Activated naive CD8-positive, alpha-beta T cell treated with anti-CD3 and anti-CD28 coated beads, Interleukin-2, amount 10 ng/mL, durations not matched to agents 7 days and 5 days (primary cell): ENCODE measurements around the gene CD300LG. TPM values are rescaled to one million over a fixed set of nuclear protein-coding genes. Genes with fewer than 3 reads are reported as not detected.
"Not testable (repeated sequence)": the region's sequence is repeated elsewhere in the genome, so short reads cannot be mapped to it uniquely, and the experiment has no call there.

Experiments used
- ATAC-seq: fragments of 150-1000 bp; cut with Tn5 transposase; one replicate; pipeline ENCODE4 v1.10.0; 2021; ENCODE audit warnings: low read depth, moderate library complexity
- POLR2A ChIA-PET: fragments of 350-600 bp; sonication (Branson Sonifier 250); formaldehyde crosslinking; loops from one replicate; lab custom pipeline; 2021; ENCODE audit warnings: antibody characterized with exemption; lab: Charles Lee
- DNase-seq: peaks from one replicate; pipeline ENCODE4 v3.0.0; 2021
- H3K27ac Mint-ChIP-seq: one replicate; pipeline ENCODE4 v1.8.0; 2022; ENCODE audit warnings: mild to moderate bottlenecking, mixed read lengths
- H3K27me3 Mint-ChIP-seq: one replicate; pipeline ENCODE4 v1.8.0; 2022; ENCODE audit warnings: mild to moderate bottlenecking, moderate library complexity, mixed read lengths
- H3K36me3 Mint-ChIP-seq: one replicate; pipeline ENCODE4 v1.8.0; 2021; ENCODE audit warnings: mild to moderate bottlenecking, mixed read lengths
- H3K4me1 Mint-ChIP-seq: one replicate; pipeline ENCODE4 v1.8.0; 2021; ENCODE audit warnings: mixed read lengths
- H3K4me3 Mint-ChIP-seq: one replicate; pipeline ENCODE4 v1.8.0; 2022; ENCODE audit warnings: mild to moderate bottlenecking, moderate library complexity, mixed read lengths
- H3K9me3 Mint-ChIP-seq: one replicate; pipeline ENCODE4 v1.8.0; 2021; ENCODE audit warnings: mixed read lengths
- total RNA-seq, 2 experiments: library from RNA; stranded (reverse); gene quantifications; one replicate each; pipeline ENCODE4 v1.2.3, GENCODE V29; 2021

The CD300LG gene
- total RNA-seq, 2 experiments from 2014 or later = not detected

GRCh38 chr17:43881758-43882505 is 35.0 kb downstream of the CD300LG start:
- H3K4me3 Mint-ChIP-seq = no peak overlapping the region
- H3K36me3 Mint-ChIP-seq = no peaks in the 10 kb centered on the region
- H3K9me3 Mint-ChIP-seq = no peaks in the 10 kb centered on the region
- H3K4me1 Mint-ChIP-seq = peaks cover 2% of the 10 kb centered on the region
- POLR2A ChIA-PET = no interaction called here
- DNase-seq (no peak), ATAC-seq (no peak)
- H3K27ac Mint-ChIP-seq = no peak overlapping the region
- peaks cover 10% of the 10 kb centered on the region for H3K27me3 Mint-ChIP-seq

- Mint-ChIP-seq H3K27me3 (peaks cover 13% of the 10 kb centered on the region), H3K9me3 (no peaks in the 10 kb centered on the region), H3K36me3 (no peaks in the 10 kb centered on the region), H3K27ac (no peak overlapping the region), H3K4me3 (no peak overlapping the region), H3K4me1 (peaks cover 2% of the 10 kb centered on the region)
- DNase-seq (no peak), ATAC-seq (no peak)
- POLR2A ChIA-PET = no interaction called here
These were observed 35.9 kb downstream of the CD300LG start for GRCh38 chr17:43882761-43883415.

- Mint-ChIP-seq H3K27ac (no peak overlapping the region), H3K4me1 (no peaks in the 10 kb centered on the region), H3K4me3 (no peak overlapping the region), H3K9me3 (no peaks in the 10 kb centered on the region), H3K36me3 (no peaks in the 10 kb centered on the region), H3K27me3 (peaks cover 14% of the 10 kb centered on the region)
- ATAC-seq = no peak
- POLR2A ChIA-PET = no interaction called here
- no peak for DNase-seq
These were observed 41.6 kb downstream of the CD300LG start for GRCh38 chr17:43888548-43888947.

GRCh38 chr17:43890240-43890639 is 43.3 kb downstream of the CD300LG start:
- Mint-ChIP-seq H3K4me3 (no peak overlapping the region), H3K36me3 (no peaks in the 10 kb centered on the region), H3K4me1 (no peaks in the 10 kb centered on the region), H3K9me3 (no peaks in the 10 kb centered on the region), H3K27me3 (peaks cover 12% of the 10 kb centered on the region), H3K27ac (no peak overlapping the region)
- POLR2A ChIA-PET = no interaction called here
- DNase-seq (no peak), ATAC-seq (no peak)

GRCh38 chr17:43891851-43892646 is 45.1 kb downstream of the CD300LG start:
- Mint-ChIP-seq H3K27ac (no peak overlapping the region), H3K9me3 (no peaks in the 10 kb centered on the region)

GRCh38 chr17:43892647-43892952 is 45.6 kb downstream of the CD300LG start:
- Mint-ChIP-seq H3K27me3 (peaks cover 2% of the 10 kb centered on the region), H3K27ac (no peak overlapping the region), H3K4me3 (no peak overlapping the region), H3K4me1 (no peaks in the 10 kb centered on the region), H3K9me3 (no peaks in the 10 kb centered on the region), H3K36me3 (no peaks in the 10 kb centered on the region)
- DNase-seq (no peak), ATAC-seq (no peak)
- POLR2A ChIA-PET = no interaction called here

More at GRCh38 chr17:43891851-43892646, 45.1 kb downstream of the CD300LG start:
- no peak for DNase-seq
- Mint-ChIP-seq H3K4me1 (no peaks in the 10 kb centered on the region), H3K4me3 (no peak overlapping the region), H3K27me3 (peaks cover 5% of the 10 kb centered on the region), H3K36me3 (no peaks in the 10 kb centered on the region)
- POLR2A ChIA-PET = no interaction called here
- ATAC-seq = no peak

GRCh38 chr17:43894494-43894893 is 47.5 kb downstream of the CD300LG start:
- H3K4me1 Mint-ChIP-seq, H3K27me3 Mint-ChIP-seq, H3K36me3 Mint-ChIP-seq, ATAC-seq, H3K27ac Mint-ChIP-seq, H3K9me3 Mint-ChIP-seq, H3K4me3 Mint-ChIP-seq, DNase-seq: not testable (repeated sequence)
- POLR2A ChIA-PET = interaction anchor here (0.7 kb wide), 1 partner anchor 332 kb away, joined by 8 read pairs; no protein-coding TSS in a partner anchor

GRCh38 chr17:43897831-43898230 is 50.9 kb downstream of the CD300LG start:
- POLR2A ChIA-PET = no interaction called here
- H3K9me3 Mint-ChIP-seq = no peaks in the 10 kb centered on the region
- no peaks in the 10 kb centered on the region for H3K36me3 Mint-ChIP-seq

GRCh38 chr17:43898446-43898845 is 51.5 kb downstream of the CD300LG start:
- H3K27ac Mint-ChIP-seq = no peak overlapping the region
- H3K27me3 Mint-ChIP-seq = peaks cover 6% of the 10 kb centered on the region
- no peak for DNase-seq
- ATAC-seq = no peak
- H3K4me3 Mint-ChIP-seq = no peak overlapping the region
- H3K4me1 Mint-ChIP-seq = peaks cover 7% of the 10 kb centered on the region
- no peaks in the 10 kb centered on the region for H3K36me3 Mint-ChIP-seq
- POLR2A ChIA-PET = no interaction called here
- no peaks in the 10 kb centered on the region for H3K9me3 Mint-ChIP-seq

More at GRCh38 chr17:43897831-43898230, 50.9 kb downstream of the CD300LG start:
- H3K4me1 Mint-ChIP-seq = peaks cover 7% of the 10 kb centered on the region
- no peak overlapping the region for H3K4me3 Mint-ChIP-seq
- no peak overlapping the region for H3K27ac Mint-ChIP-seq
- H3K27me3 Mint-ChIP-seq = peaks cover 6% of the 10 kb centered on the region
- DNase-seq (no peak), ATAC-seq (no peak)

GRCh38 chr17:43900183-43900857 is 53.3 kb downstream of the CD300LG start:
- H3K27ac Mint-ChIP-seq = peak overlapping the region; percentile 65
- POLR2A ChIA-PET = no interaction called here
- H3K27me3 Mint-ChIP-seq = peaks cover 20% of the 10 kb centered on the region
- peaks cover 7% of the 10 kb centered on the region for H3K4me1 Mint-ChIP-seq
- no peaks in the 10 kb centered on the region for H3K36me3 Mint-ChIP-seq
- H3K9me3 Mint-ChIP-seq = no peaks in the 10 kb centered on the region
- peak; percentile 85 for DNase-seq
- peak; percentile 100 for ATAC-seq
- H3K4me3 Mint-ChIP-seq = peak overlapping the region; percentile 82

- peak overlapping the region; percentile 82 for H3K4me3 Mint-ChIP-seq
- H3K27me3 Mint-ChIP-seq = peaks cover 27% of the 10 kb centered on the region
- no peaks in the 10 kb centered on the region for H3K9me3 Mint-ChIP-seq
- DNase-seq (no peak), ATAC-seq (no peak)
- H3K27ac Mint-ChIP-seq = peak overlapping the region; percentile 33
- POLR2A ChIA-PET = no interaction called here
- no peaks in the 10 kb centered on the region for H3K36me3 Mint-ChIP-seq
- H3K4me1 Mint-ChIP-seq = peaks cover 7% of the 10 kb centered on the region
These were observed 54.1 kb downstream of the CD300LG start for GRCh38 chr17:43900858-43901754.

GRCh38 chr17:43901861-43902589 is 55.0 kb downstream of the CD300LG start:
- H3K4me1 Mint-ChIP-seq = peaks cover 11% of the 10 kb centered on the region
- POLR2A ChIA-PET = no interaction called here
- H3K27me3 Mint-ChIP-seq = peaks cover 36% of the 10 kb centered on the region
- DNase-seq = no peak
- no peaks in the 10 kb centered on the region for H3K9me3 Mint-ChIP-seq
- no peaks in the 10 kb centered on the region for H3K36me3 Mint-ChIP-seq
- ATAC-seq = no peak
- H3K27ac Mint-ChIP-seq = no peak overlapping the region
- H3K4me3 Mint-ChIP-seq = no peak overlapping the region
